NT2/D1 (cell line): ENCODE data around the gene SLC30A1.

Experiments
- YY1 ChIP-seq: IDR thresholded peaks from 2 replicates; pipeline ENCODE4 v1.6.1; 2011; ENCODE audit not compliant: insufficient read length, insufficient read depth
- ZNF274 ChIP-seq: IDR thresholded peaks from 2 replicates; pipeline ENCODE4 v1.6.1; 2011; ENCODE audit warnings: mild to moderate bottlenecking, low read depth, low read length

- TF ChIP-seq ZNF274 (no peak), YY1 (no peak)
These were observed 1.3 kb upstream of the SLC30A1 start for GRCh38 chr1:211580303-211580687.
